A673 (cell line): ENCODE measurements around the gene ITPR2. TPM values are rescaled to one million over a fixed set of nuclear protein-coding genes. Genes with fewer than 3 reads are reported as not detected.

Source experiments
- BruUV-seq: library from RNA; stranded (reverse); fragments of 400-500 nt; replicated peaks from 2 replicates; lab custom pipeline; 2021; lab: Mats Ljungman, UMichigan
- CTCF ChIA-PET: fragments of 300-600 bp; sonication (Branson Sonifier 250); formaldehyde crosslinking; loops from one replicate; lab custom pipeline; 2022; ENCODE audit warnings: antibody characterized with exemption; lab: Charles Lee
- POLR2A ChIA-PET: fragments of 300-600 bp; sonication (Branson Sonifier 250); formaldehyde crosslinking; loops from one replicate; lab custom pipeline; 2022; ENCODE audit warnings: antibody characterized with exemption; ENCODE audit not compliant: low non-redundant PET; lab: Charles Lee
- DNase-seq: peaks from one replicate; pipeline ENCODE4 v3.0.0-alpha.2; 2015; ENCODE audit warnings: low spot score
- H3K27ac ChIP-seq: fragments of 200-600 bp; sonication (generic); 2 replicates; pipeline ENCODE4 v1.5.1; 2016; ENCODE audit warnings: mixed run types, low read depth, mild to moderate bottlenecking, mixed read lengths, antibody characterized with exemption, low read length; ENCODE audit not compliant: poor library complexity, severe bottlenecking
- H3K27me3 ChIP-seq: fragments of 200-600 bp; sonication (generic); replicated peaks from 2 replicates; pipeline ENCODE4 v1.6.1; 2017; ENCODE audit warnings: mixed run types, low read depth, mild to moderate bottlenecking, mixed read lengths, antibody characterized with exemption, low read length; ENCODE audit not compliant: insufficient read depth, poor library complexity
- H3K36me3 ChIP-seq: fragments of 200-600 bp; sonication (generic); 2 replicates; pipeline ENCODE4 v1.6.1; 2016; ENCODE audit warnings: mixed run types, mild to moderate bottlenecking, mixed read lengths, antibody characterized with exemption, low read length; ENCODE audit not compliant: insufficient read depth, poor library complexity, severe bottlenecking
- H3K4me1 ChIP-seq: fragments of 200-600 bp; sonication (generic); 2 replicates; pipeline ENCODE4 v1.6.1; 2017; ENCODE audit warnings: mixed run types, mild to moderate bottlenecking, mixed read lengths, antibody characterized with exemption, low read length; ENCODE audit not compliant: insufficient read depth, poor library complexity, severe bottlenecking
- H3K4me3 ChIP-seq: fragments of 200-600 bp; sonication (generic); 2 replicates; pipeline ENCODE4 v1.5.1; 2016; ENCODE audit warnings: low read depth, mixed run types, mild to moderate bottlenecking, mixed read lengths, low read length; ENCODE audit not compliant: poor library complexity, severe bottlenecking
- H3K9me3 ChIP-seq: fragments of 200-600 bp; sonication (generic); 2 replicates; pipeline ENCODE4 v1.6.1; 2016; ENCODE audit warnings: mixed run types, low read depth, mild to moderate bottlenecking, mixed read lengths, antibody characterized with exemption, low read length; ENCODE audit not compliant: poor library complexity, severe bottlenecking
- CTCF ChIP-seq: fragments of 300-800, 200-600 bp; sonication (generic); conservative IDR thresholded peaks from 2 replicates; pipeline ENCODE4 v1.5.1; 2017; ENCODE audit warnings: low read depth, mild to moderate bottlenecking, antibody characterized with exemption, low read length, moderate library complexity, mixed read lengths
- EZH2 ChIP-seq: fragments of 200-600 bp; sonication (generic); IDR thresholded peaks from 2 replicates; pipeline ENCODE4 v1.6.1; 2017; ENCODE audit warnings: borderline replicate concordance, low read depth, mild to moderate bottlenecking, mixed read lengths, antibody characterized with exemption, low read length; ENCODE audit not compliant: poor library complexity, severe bottlenecking
- intact Hi-C: fragments of 100-400 bp; cut with micrococcal nuclease; formaldehyde crosslinking; loops from one replicate; pipeline ENCODE4 v1.10.0; 2022; ENCODE audit not compliant: unreplicated experiment
- total RNA-seq: library from RNA; stranded (reverse); gene quantifications from 2 replicates; pipeline ENCODE4 v1.2.3, GENCODE V29; 2021

Gene ITPR2
- total RNA-seq, 1 experiment from 2014 or later, result 22.6 TPM

DNA sequence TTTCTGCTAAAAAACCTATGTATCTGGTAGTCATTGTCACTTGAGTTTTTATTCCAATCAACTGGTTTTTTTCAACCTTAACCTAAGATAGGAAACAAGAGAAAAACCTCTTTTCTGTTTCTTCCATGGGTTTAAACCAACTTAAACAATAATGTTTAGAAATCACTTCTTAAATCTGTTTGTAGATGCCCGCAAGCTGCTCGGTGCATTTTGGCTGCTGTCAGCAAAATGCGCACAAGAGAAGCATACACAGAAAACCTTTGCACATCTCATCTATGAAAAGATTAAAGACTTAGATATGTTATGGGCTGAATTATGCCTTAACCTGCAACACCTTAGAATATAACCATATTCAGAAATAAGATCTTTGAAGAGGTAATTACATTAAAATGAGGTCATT, 299.8 kb downstream of the ITPR2 start:
- POLR2A ChIA-PET, result no interaction called here
- intact Hi-C loops, result no loop called here

GRCh38 chr12:26530461-26530860, 302.5 kb downstream of the ITPR2 start:
- no peak for DNase-seq
- Histone ChIP-seq H3K27ac (no peak overlapping the region), H3K4me3 (no peak overlapping the region), H3K36me3 (no peaks in the 10 kb centered on the region), H3K4me1 (no peaks in the 10 kb centered on the region), H3K9me3 (no peaks in the 10 kb centered on the region), H3K27me3 (no peaks in the 10 kb centered on the region)
- TF ChIP-seq CTCF, result no peak
- TF ChIP-seq EZH2, result no peak
- CTCF ChIA-PET, result no interaction called here
- BruUV-seq, result no TSS peak
- POLR2A ChIA-PET, result no interaction called here
- intact Hi-C loops, result no loop called here

More for the DNA sequence above, 299.8 kb downstream of the ITPR2 start:
- H3K27ac ChIP-seq, result no peak overlapping the region
- TF ChIP-seq EZH2 (no peak), CTCF (no peak)
- H3K36me3 ChIP-seq, result no peaks in the 10 kb centered on the region
- H3K27me3 ChIP-seq, result no peaks in the 10 kb centered on the region
- no peaks in the 10 kb centered on the region for H3K9me3 ChIP-seq
- BruUV-seq, result no TSS peak
- no peaks in the 10 kb centered on the region for H3K4me1 ChIP-seq
- CTCF ChIA-PET, result no interaction called here
- H3K4me3 ChIP-seq, result no peak overlapping the region
- DNase-seq, result no peak

- Histone ChIP-seq H3K9me3 (peaks cover 8% of the 10 kb centered on the region), H3K36me3 (no peaks in the 10 kb centered on the region), H3K4me1 (peaks cover 1% of the 10 kb centered on the region), H3K27me3 (no peaks in the 10 kb centered on the region), H3K27ac (no peak overlapping the region), H3K4me3 (no peak overlapping the region)
- no TSS peak for BruUV-seq
- intact Hi-C loops, result no loop called here
- TF ChIP-seq EZH2 (no peak), CTCF (no peak)
- CTCF ChIA-PET, result no interaction called here
- DNase-seq, result no peak
- POLR2A ChIA-PET, result no interaction called here
These were observed 304.1 kb downstream of the ITPR2 start for GRCh38 chr12:26528943-26529342.
